ENCODE results near the gene CLASP1.

- no peak for TF ChIP-seq EZH2 (IDR thresholded peaks at IDR 0.05; ENCODE audit: insufficient read depth, poor library complexity, severe bottlenecking)
- no peak for TF ChIP-seq EZH2phosphoT487 (IDR thresholded peaks at IDR 0.05; ENCODE audit: insufficient read depth, low read depth)
These were observed 138.4 kb downstream of the CLASP1 start for GRCh38 chr2:121510857-121511256.

Measured in GM23248 (cell line).